ENCODE data around the gene LAMA4.

Gene LAMA4

DNA sequence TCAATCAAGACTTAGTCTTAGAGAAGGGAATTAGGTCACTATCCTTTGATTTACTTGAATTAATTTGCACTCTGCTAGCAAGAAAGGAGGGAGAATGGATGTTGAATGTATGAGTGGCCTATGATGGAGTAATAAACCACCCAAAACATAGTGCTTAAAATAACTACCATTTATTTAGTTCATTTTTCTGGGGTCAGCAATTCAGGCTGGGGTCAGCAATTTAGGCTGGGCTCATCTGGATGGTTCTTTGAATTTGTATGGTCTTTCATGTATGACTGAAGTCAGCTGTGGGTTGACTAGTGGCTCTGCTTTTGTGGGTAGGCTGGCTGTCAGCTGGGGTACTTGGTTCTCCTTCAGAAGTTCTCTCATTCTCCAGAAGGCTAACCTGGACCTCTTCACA is 21.0 kb upstream of the LAMA4 start:
- no peak for DNase-seq

DNA sequence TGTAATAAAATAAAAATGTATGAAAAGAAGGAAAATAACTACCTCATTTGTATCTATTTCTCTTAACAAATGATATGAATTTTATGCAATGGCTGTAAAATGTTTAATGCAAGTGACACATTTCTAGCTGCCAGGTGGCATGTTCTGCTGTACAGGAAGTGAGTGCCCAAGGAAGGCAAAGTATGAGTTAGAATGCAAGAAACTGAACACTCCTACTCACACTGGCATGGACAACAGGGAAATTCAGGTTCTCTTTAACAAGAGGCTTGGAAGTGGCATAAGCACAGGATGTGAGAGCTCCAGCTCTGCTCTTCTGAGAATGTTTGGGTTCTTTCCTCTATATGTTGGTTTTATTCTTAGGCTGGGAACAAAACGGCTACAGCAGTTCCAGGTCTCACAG is 20.4 kb upstream of the LAMA4 start:
- DNase-seq: no peak

DNA sequence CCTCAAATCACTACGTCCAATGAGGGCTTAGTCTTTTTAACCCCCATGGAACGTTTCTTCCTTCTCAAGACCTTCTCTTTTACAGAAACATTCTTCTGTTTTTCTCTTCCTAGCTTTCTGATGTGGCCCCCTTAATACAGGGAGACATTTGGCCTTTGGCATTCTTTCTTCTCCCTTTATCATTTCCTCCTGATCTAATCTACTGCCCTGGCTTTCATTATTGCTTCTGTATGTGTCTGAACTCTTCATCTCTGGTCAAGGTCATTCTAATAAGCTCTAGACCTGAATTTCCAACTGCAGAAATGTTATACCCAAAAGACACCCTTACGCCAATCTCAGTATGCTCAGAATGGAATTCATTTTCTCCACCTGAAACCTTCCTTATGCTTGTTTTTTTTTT is 18.4 kb upstream of the LAMA4 start:
- no peak for DNase-seq

DNA sequence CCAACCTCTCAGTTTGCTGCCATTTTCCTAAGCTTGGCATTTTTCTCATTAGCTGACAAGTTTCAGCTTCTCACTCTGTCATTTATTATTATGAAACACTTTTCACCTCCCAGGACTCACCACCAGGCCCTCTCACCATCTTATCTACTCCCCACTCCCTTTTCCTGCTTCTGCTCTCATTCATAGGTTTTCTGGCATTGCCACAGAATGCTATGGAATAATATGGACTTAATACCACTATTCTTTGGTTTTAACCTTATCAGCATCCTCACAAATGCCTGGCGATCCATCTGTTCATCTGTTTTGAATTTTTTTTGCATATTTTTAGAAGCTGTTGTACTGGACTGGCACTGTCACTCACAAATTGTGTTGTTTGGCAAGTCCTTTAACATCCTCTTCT is 16.4 kb upstream of the LAMA4 start:
- no peak for DNase-seq

DNA sequence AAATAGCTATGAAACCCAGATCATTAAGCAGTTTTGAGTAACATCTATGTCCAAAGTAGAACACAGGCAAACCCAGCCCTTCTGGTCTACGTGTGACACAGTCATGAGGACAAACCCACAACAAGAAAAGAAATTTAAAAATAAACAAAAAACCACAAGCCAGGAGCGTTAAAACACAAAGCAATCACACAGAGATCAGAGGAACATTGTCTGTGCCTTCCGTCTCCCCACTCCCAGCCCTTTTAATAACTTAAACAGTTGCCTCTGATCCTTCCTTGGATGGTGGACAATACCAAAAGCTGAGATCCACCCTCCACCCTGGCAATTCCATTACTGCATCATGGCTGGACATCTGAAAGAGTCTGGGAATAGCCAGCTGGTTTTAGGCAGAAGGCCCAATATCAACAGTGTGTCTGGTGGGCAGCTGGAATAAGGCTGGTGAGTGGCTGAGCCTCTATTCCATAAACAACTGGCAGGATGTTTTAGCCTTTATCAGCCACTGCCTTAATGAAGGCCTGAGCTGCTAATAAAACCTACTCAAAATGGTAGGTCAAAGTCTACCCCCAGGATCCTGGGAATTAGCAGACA is 15.7 kb upstream of the LAMA4 start:
- no peak for DNase-seq

DNA sequence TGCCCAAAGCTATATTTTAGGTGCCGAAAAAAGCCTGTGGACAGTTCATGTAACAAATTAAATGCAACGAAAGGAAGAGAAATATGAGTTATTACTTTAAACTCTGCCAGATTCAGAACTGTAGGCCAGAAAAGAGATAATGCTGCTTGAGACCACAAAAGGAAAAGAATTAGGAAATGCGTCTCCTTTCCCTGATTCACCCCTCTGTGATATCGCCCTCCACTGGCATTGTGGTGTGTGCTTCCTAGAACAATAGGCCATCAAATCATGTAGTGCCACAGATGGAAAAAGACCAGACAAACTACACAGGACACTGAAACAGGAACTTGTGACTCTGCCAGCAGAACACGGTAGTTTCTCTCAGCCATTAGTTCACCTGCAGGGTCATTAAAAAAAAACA is 14.7 kb upstream of the LAMA4 start:
- no peak for DNase-seq

DNA sequence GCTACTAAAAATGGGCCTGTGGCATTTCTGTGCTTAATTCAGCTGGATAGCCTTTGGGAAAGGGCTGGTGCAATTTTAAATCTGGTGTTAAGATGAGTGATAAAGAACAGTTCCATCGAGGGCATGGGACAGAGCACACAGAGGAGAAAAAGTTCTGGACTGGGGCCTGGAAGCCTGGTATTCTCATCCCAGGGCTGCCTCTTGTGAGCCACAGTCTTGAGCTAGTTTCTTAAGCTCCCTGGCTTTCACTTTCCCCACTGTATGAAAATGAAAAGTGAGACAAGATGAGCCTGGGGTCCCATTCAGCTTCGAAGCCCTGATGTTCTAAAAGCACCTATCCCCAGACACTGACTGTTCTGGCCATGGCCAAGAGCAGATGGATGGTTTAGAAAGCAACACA is 14.3 kb upstream of the LAMA4 start:
- no peak for DNase-seq

DNA sequence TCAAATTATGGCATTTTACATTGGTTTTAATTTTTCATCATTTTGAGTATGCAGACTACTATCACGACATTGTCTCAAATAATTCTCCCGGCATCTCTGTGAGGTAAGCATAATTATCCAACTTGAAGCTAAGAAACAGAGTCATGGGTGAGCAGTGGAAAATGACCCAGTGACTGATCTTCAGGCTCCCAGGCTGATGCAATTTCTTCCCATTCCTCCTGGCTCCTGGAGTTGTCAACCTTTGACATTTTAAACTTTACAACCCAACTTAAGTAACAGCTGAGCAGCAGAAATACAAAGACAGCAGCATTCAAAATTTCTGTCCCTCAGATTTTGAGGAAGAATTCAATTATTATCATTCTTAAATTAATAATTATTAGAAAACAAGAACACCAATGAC is 13.7 kb upstream of the LAMA4 start:
- no peak for DNase-seq

DNA sequence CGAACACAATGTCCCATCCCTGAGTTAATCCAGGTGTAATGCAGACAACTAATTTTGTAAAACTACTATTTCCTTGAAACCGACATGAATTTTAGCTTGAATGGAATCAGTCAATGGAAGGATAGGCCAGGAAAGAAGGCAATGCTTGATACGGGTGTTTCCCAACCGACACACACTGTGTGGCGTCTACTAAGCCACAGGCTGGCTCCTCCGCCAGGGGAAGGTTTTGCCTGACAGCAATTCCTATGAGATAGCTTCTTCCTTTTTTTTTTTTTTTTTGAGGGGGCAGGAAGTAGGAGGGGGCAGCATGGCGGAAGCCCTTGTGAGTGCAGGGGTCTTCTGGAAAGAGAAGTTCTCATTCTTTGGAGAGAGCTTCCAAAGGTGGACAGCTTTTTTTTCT is 12.0 kb upstream of the LAMA4 start:
- no peak for DNase-seq

DNA sequence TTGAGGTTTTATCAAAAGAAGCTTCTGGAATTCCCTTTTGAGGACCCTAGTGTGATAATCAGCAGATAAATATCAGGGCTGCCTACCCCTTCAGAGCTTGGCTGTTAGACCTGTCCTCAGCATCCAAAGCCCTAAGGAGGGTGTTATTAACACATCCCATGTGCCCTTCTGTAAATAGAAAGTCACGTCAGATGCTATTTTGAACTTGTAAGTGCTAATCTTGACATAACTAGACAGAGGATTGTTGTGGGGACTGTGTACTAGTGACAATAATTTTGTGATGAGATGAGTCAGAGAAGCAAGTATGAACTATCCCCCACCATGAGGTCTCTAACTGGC is 4.9 kb upstream of the LAMA4 start:
- DNase-seq: no peak

DNA sequence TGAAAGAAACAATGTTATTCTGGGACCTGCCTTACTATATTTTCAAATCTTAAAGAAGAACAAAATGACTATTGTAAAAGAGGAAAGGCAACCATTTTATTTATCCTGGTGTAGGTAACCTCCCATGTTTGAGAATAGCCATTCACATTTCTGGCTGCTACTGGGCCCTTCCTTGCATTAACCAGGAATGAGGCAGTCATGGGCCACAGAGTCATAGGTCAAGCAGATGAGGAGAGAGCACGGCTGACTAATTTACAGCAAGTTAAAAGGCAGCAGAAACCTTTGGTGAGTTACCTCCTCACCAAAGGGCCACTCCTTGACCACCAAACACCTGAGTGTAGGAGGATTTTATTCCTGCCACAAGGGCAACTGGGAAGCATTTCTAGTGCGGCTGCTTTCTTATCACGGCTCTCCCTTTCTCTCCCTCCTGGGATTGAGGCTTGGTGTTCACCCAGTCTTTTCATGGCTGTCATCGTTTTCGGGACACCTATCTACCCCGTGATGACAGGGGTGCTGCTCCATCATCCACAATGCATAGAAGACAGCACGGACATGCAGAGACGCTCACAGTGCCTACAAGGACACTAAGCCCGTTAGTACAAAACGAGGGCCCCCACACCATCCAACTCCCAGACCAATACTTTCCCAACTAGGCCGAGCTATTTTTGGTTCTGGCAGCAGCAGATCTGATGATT is 4.4 kb upstream of the LAMA4 start:
- no peak for DNase-seq

DNA sequence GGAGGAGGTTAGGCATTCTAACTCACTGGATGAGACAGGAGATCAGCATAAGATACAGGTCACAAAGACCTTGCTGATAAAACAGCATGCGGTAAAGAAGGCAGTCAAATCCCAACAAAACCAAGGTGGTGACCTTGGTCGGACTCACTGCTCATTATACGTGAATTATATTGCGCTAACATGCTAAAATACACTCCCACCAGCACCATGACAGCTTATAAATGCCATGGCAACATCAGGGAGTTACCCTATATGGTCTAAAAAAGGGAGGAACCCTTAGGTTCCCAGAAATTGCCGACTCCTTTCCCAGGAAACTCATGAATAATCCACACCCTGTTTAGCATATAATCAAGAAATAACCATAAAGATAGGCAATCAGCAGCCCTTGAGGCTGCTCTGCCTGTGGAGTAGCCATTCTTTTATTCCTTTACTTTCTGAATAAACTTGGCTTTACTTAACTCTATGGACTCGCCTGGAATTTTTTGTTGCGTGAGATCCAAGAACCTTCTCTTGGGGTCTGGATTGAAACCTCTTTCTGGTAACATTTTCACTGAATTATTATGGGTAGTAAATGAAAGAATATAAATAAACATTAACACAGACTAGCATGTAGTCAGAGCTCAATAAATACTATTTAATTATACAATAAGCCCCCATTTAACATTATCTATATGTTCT is 3.0 kb upstream of the LAMA4 start:
- DNase-seq: no peak

DNA sequence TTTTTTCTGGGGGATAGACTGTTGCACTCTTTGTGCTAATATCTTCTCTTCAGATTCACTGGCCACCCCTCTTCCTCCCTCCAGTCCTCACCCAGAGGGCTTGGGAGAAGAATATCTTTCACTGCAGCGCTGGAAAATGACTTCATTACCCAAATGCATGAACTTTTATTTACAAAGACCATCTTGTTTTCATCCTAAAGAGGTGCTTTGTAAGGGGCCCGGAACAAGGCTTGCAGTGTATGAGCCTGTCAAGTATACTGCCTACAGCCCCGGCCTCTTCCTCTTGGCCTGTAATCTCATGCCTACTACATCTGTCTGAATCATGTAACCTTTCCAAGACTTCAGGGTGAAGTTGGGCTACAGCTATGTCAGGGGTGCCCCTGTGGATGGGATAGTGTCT is 554 bp upstream of the LAMA4 start:
- no peak for DNase-seq

DNA sequence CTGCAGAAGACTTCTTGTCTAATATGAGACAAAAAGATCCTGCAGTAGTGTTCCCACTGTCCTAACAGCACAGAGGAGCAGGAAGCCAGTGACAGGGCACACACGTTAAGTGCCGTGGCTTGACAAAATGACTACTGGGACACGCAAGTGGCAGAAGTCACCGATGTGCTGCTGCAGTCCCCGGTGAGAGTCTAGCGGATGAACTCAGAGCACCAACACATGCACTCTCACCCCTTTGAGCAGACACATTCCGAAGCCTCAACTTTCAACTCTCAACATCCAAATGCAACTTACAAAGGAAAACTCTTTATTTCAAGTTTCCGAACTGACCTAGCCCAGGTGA is 898 bp downstream of the LAMA4 start:
- DNase-seq: no peak

DNA sequence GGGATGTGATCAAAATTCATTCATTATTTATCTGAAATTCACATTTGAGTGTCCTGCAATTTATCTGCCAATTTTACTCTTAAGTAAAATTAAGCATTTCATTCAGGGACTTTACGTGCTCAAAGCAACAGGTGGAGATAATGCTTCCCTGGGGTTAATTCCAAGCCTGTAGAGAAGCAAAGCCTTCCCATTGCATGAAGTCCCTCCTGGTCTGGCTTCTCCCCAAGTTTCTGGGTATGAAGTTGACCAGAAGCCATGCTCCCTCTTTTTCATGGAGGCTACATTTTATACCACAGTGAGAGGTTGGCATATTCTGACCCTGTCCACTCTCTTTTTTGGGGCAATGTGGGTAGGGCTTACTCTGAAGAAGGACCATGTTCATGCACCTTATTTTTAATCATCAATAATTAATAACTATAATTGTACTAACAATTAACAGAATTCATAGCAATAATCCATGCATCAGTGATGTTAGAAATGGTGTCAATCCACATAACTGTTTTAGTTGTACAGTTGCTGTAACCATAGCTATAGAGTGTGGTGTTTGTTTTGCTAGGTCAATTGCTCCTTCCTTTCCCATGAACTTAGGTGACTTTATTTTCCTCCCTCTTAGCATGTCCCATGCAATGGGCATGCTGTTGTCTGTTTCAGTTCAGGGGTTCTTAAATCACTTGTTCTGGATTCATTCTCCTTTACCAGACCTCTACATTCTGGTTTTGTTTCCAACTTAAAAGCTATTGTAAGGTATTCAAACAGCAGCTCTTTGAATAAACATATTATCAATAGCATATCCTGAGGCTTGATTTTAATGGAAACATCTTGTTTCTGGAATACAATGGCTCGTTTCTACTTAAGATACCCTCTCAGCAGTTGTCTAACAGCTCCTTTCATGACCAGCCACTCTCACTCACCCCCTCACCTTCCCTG is 1.5 kb downstream of the LAMA4 start:
- no peak for DNase-seq

DNA sequence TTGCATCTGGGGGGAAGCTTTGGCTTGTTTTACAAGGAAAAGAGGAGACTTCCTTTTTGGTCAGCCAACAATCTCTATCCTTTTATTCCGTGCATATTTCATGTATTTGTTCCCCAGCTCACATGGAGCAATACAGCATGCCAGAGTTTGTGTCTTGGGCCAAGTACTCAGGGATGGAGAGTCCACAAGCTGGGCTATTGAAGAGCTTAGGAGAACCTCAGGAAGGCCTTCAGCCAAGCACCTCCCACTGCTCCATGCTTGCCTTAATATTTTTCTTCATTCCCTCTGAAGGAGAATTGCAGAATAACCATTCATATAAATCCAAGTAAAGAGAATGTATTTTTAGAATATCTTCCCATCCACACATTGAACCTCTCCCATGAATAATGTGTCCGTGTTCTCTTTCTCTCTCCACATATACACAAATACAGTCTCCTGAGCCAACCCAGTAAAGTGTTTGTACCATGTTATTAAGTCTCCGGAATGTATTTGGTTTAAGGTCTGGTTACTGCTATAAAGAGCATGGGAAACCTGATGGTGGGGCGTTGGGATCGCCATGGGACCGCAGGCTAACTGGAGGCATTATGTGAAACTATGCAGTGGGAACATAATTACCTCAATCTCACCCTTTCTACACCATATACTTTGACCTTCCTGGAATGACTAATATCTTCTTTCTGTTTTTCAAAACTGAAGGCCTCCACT is 3.0 kb downstream of the LAMA4 start:
- DNase-seq: no peak

DNA sequence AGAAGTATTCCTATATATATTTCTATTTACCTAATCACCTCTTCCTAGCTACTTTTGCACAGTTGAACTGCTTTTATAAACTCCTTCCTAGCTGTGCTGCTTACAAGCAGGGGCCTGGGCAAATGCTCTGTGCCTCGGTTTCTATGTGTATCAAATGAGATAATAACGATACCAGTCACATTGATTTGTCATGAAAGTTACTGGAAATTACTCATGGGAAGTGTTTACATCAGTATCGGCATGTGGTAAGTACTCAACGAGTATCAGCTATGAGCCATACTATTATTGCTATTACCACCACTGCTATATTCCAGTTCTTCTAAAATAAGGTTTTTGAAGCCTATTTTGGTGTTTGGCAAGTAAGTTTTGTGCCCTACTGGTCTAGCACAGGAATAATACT is 4.9 kb downstream of the LAMA4 start:
- no peak for DNase-seq

DNA sequence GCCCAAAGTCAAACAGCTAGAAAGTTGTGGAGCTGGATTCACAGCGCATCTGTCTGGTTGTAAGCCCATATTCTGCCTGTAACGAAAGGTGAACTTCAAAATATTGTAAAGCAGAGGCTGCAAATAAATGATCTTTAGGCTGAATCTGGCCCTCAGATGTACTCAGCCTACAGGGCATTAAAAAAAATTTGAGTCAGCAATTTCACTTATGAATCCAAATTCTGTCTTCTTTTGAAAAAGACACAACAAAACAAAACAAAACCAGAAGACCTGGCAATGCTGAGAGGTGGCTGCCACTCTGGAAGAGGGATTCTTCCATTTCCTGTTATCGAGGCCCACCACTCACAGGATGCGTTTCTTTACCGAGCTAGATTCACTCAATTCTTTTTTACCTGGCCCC is 7.1 kb downstream of the LAMA4 start:
- DNase-seq: no peak

DNA sequence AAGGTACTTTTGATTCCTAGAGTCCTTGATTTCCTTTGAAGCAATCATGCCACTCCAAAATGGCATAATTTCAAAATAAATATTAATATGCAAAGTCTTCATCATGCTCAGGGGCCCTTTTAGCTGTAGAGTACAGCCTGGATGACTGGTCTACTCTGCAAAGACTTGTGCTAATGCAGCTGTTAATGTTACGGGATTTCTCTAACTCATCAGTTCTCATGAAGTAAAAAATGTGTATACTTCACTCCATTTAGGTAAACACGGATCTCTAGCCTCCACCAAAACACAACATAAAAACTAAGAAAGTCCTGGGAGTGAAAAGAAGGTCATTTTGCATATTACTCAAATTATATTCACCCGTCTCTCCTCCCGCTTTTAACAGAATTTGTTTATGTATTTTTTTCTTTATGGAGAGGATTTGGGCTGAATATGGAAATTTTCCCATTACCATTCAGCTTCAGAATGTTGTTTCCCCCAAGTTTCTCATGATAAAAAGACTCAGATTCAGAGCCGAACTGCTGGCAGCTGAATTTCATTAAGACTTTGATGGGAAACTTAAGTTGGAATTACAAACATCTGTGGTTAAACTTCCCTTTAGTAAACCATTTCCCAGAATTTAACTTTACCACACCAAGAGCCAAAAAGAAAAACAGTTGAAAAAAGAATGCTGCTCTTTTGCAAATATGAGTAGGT is 8.7 kb downstream of the LAMA4 start:
- DNase-seq: peak; percentile 70

DNA sequence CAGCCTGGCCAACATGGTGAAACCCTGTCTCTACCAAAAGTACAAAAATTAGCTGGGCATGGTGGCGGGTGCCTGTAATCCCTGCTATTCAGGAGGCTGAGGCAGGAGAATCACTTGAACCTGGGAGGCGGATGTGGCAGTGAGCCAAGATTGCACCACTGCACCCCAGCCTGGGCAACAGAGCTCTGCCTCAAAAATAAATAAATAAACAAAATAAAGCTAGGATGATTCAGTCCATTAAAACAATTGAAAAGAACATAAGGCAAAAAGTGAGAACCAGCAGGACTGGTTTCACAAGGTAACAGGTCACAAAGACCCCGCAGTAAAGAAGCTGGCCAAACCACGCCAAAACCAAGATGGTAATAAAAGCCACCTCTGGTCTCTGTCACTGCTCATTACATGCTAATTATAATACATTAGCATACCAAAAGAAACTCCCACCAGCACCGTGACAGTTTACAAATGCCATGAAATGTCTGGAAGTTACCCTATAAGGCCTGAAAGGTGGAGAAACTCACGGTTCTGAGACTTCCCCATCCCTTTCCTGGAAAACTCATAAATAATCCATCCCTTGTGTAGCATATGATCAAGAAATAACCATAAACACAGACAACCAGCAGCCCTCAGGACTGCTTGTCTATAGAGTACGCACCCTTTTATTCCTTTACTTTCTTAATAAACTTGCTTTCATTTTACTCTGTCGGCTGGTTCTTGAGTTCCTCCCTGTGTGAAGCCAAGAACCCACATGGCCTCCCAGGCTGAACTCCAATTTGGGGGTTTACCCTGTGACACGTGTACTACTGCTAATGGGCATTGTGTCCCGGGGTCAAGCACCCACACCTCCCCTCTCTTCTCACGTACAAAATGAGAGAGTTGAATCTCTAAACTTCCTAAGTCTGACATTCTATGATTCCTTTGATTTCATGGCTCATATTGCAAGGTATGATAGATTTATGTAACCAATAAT is 10.2 kb downstream of the LAMA4 start:
- peak; percentile 9 for DNase-seq

DNA sequence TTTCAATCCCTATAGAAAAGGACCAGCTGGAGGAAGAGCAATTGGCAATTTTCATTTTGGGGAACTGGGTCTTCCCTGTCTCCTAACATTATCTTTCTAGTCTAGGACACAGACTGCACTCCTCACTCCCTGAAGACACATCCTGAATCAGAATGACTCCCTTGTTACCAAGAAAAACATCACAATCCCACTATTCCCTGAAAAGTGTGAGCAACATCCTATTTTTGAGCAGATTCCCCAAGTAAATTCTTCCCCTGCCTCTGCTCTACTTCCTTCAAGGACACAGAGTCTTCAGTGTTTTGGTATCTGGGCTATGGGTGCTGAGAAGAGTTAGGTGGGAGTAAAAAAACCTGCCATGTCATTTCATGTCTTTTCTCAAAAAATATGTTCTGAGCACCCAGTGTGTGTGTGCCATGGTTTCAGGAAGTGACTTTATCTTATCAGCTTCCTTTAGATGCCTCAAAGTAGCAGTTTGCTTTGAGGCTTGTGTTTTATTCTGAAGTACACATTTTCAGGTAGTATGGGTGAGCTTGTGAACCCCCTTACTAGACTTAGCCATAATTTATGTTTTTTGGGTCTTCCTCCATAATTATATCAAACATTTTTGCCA is 12.4 kb downstream of the LAMA4 start:
- no peak for DNase-seq
